GM23248 (cell line): ENCODE measurements around the gene YTHDF1. TPM values are rescaled to one million over a fixed set of nuclear protein-coding genes. Genes with fewer than 3 reads are reported as not detected.
A peak's percentile ranks its signal among the peaks of the same experiment; 100 is the strongest.

Experiments used
- DNase-seq: peaks from one replicate; pipeline ENCODE4 v3.0.0-alpha.2; 2015
- H2AFZ ChIP-seq: fragments of 200-600 bp; sonication (generic); 2 replicates; pipeline ENCODE4 v1.6.1; 2016; ENCODE audit warnings: antibody characterized with exemption
- H3F3A ChIP-seq: fragments of 200-600 bp; sonication (generic); 2 replicates; pipeline ENCODE4 v1.6.1; 2016; ENCODE audit warnings: mild to moderate bottlenecking, antibody characterized with exemption, mixed run types; ENCODE audit not compliant: insufficient read depth
- H3K27ac ChIP-seq: fragments of 200-600 bp; sonication (generic); 2 replicates; pipeline ENCODE4 v1.5.1; 2016; ENCODE audit warnings: mild to moderate bottlenecking
- H3K27me3 ChIP-seq: fragments of 200-600 bp; sonication (generic); replicated peaks from 2 replicates; pipeline ENCODE4 v1.6.1; 2016; ENCODE audit warnings: mild to moderate bottlenecking; ENCODE audit not compliant: insufficient read depth
- H3K36me3 ChIP-seq: fragments of 200-600 bp; sonication (generic); 2 replicates; pipeline ENCODE4 v1.6.1; 2016; ENCODE audit warnings: low read depth, mild to moderate bottlenecking
- H3K4me1 ChIP-seq: fragments of 200-600 bp; sonication (generic); 2 replicates; pipeline ENCODE4 v1.6.1; 2016; ENCODE audit warnings: mild to moderate bottlenecking; ENCODE audit not compliant: insufficient read depth
- H3K4me2 ChIP-seq: fragments of 200-600 bp; sonication (generic); one replicate; pipeline ENCODE4 v1.6.1; 2016; ENCODE audit warnings: mild to moderate bottlenecking; ENCODE audit not compliant: unreplicated experiment
- H3K4me3 ChIP-seq: fragments of 200-600 bp; sonication (generic); 2 replicates; pipeline ENCODE4 v1.5.1; 2016; ENCODE audit warnings: mild to moderate bottlenecking
- H3K79me2 ChIP-seq: fragments of 200-600 bp; sonication (generic); 2 replicates; pipeline ENCODE4 v1.6.1; 2016; ENCODE audit warnings: mild to moderate bottlenecking; ENCODE audit not compliant: insufficient read depth
- H3K9ac ChIP-seq: fragments of 200-600 bp; sonication (generic); 2 replicates; pipeline ENCODE4 v1.6.1; 2016; ENCODE audit warnings: mild to moderate bottlenecking
- H3K9me2 ChIP-seq: fragments of 200-600 bp; sonication (generic); 2 replicates; pipeline ENCODE4 v1.6.1; 2016; ENCODE audit warnings: mixed run types, mild to moderate bottlenecking, moderate library complexity; ENCODE audit not compliant: insufficient read depth
- H3K9me3 ChIP-seq: fragments of 200-600 bp; sonication (generic); one replicate; pipeline ENCODE4 v1.6.1; 2017; ENCODE audit warnings: low read depth
- H4K20me1 ChIP-seq: fragments of 200-600 bp; sonication (generic); 2 replicates; pipeline ENCODE4 v1.6.0; 2016; ENCODE audit not compliant: insufficient read depth
- EZH2 ChIP-seq: fragments of 200-600 bp; sonication (generic); IDR thresholded peaks from 2 replicates; pipeline ENCODE4 v1.6.1; 2018; ENCODE audit warnings: antibody characterized with exemption, mild to moderate bottlenecking; ENCODE audit not compliant: insufficient read depth, poor library complexity, severe bottlenecking
- EZH2phosphoT487 ChIP-seq: fragments of 200-600 bp; sonication (generic); IDR thresholded peaks from 2 replicates; pipeline ENCODE4 v1.6.1; 2018; ENCODE audit warnings: antibody characterized with exemption, moderate library complexity, mild to moderate bottlenecking, low read depth; ENCODE audit not compliant: insufficient read depth
- WGBS, 2 experiments: methylation state at CpG; one replicate each; pipeline ENCODE4 v1.1.6; 2015 to 2017; ENCODE audit warnings: low lambda C conversion rate in 2 of 2, low coverage in 1 of 2; ENCODE audit errors: missing lambda C conversion rate in 2 of 2; 5-methylcytosine and 5-hydroxymethylcytosine counted together
- in situ Hi-C: fragments of 300-500 bp; cut with MboI; formaldehyde crosslinking; loops from 2 replicates; pipeline ENCODE4 v1.15.0; 2020
- polyA plus RNA-seq: library from polyadenylated mRNA; unstranded; fragments of >200 nt; fragmentation: Nextera tagmentation; extraction: Ambion mirVana; gene quantifications from 2 replicates; pipeline ENCODE4 v1.2.1, GENCODE V29; 2016
- total RNA-seq: library from RNA; depleted of rRNA; stranded (reverse); fragments of >200 nt; shearing (Covaris generic); gene quantifications from 2 replicates; pipeline ENCODE4 v1.2.3, GENCODE V29; 2014

YTHDF1 gene
- total and polyA plus RNA-seq, 2 experiments from 2014 or later = 16.7 to 20.4 TPM

GRCh38 chr20:63167918-63168520 is 47.9 kb downstream of the YTHDF1 start:
- H3K9me2 ChIP-seq = no peaks in the 10 kb centered on the region
- H3K27me3 ChIP-seq = peaks cover 34% of the 10 kb centered on the region
- in situ Hi-C loops = no loop called here

GRCh38 chr20:63167026-63167917 is 48.7 kb downstream of the YTHDF1 start:
- H3F3A ChIP-seq = no peaks in the 10 kb centered on the region
- no peak overlapping the region for H2AFZ ChIP-seq
- H3K4me2 ChIP-seq = no peak overlapping the region
- WGBS, 2 experiments = 49% methylated on average over 20 to 24 of the region's 24 CpGs
- in situ Hi-C loops = no loop called here
- H3K36me3 ChIP-seq = no peaks in the 10 kb centered on the region
- DNase-seq = peak; percentile 33
- peaks cover 32% of the 10 kb centered on the region for H3K27me3 ChIP-seq
- H3K9me3 ChIP-seq = no peaks in the 10 kb centered on the region
- H3K79me2 ChIP-seq = no peaks in the 10 kb centered on the region
- H3K27ac ChIP-seq = no peak overlapping the region
- TF ChIP-seq EZH2phosphoT487 = no peak
- no peak for TF ChIP-seq EZH2
- no peaks in the 10 kb centered on the region for H3K9me2 ChIP-seq
- no peaks in the 10 kb centered on the region for H4K20me1 ChIP-seq
- no peaks in the 10 kb centered on the region for H3K4me1 ChIP-seq
- H3K4me3 ChIP-seq = no peak overlapping the region
- no peak overlapping the region for H3K9ac ChIP-seq

More at GRCh38 chr20:63167918-63168520, 47.9 kb downstream of the YTHDF1 start:
- 50 to 53% methylated on average over 21 to 22 of the region's 23 CpGs for WGBS, 2 experiments
- no peaks in the 10 kb centered on the region for H3K4me1 ChIP-seq
- H3K36me3 ChIP-seq = no peaks in the 10 kb centered on the region
- no peak for TF ChIP-seq EZH2phosphoT487
- no peak for TF ChIP-seq EZH2
- no peak overlapping the region for H3K4me3 ChIP-seq
- no peaks in the 10 kb centered on the region for H3K79me2 ChIP-seq
- no peaks in the 10 kb centered on the region for H3F3A ChIP-seq
- H2AFZ ChIP-seq = no peak overlapping the region
- H3K4me2 ChIP-seq = no peak overlapping the region
- no peaks in the 10 kb centered on the region for H3K9me3 ChIP-seq
- no peaks in the 10 kb centered on the region for H4K20me1 ChIP-seq
- no peak for DNase-seq
- H3K9ac ChIP-seq = no peak overlapping the region
- no peak overlapping the region for H3K27ac ChIP-seq

- no peaks in the 10 kb centered on the region for H3K9me3 ChIP-seq
- H3K9ac ChIP-seq = no peak overlapping the region
- DNase-seq = no peak
- no peaks in the 10 kb centered on the region for H3K9me2 ChIP-seq
- no peaks in the 10 kb centered on the region for H4K20me1 ChIP-seq
- in situ Hi-C loops = no loop called here
- H3K27ac ChIP-seq = no peak overlapping the region
- H3K4me1 ChIP-seq = no peaks in the 10 kb centered on the region
- no peak overlapping the region for H2AFZ ChIP-seq
- no peak overlapping the region for H3K4me2 ChIP-seq
- H3K36me3 ChIP-seq = no peaks in the 10 kb centered on the region
- H3K4me3 ChIP-seq = no peak overlapping the region
- H3K79me2 ChIP-seq = no peaks in the 10 kb centered on the region
- no peaks in the 10 kb centered on the region for H3F3A ChIP-seq
- TF ChIP-seq EZH2phosphoT487 = no peak
- TF ChIP-seq EZH2 = no peak
- H3K27me3 ChIP-seq = peaks cover 30% of the 10 kb centered on the region
- WGBS, 2 experiments = 87 to 89% methylated on average over 26 of the region's 26 CpGs
Measured at GRCh38 chr20:63166193-63167020, 49.5 kb downstream of the YTHDF1 start.

- Histone ChIP-seq H3K9ac (no peak overlapping the region), H2AFZ (no peak overlapping the region), H3K36me3 (no peaks in the 10 kb centered on the region), H3K9me2 (no peaks in the 10 kb centered on the region), H3K27ac (no peak overlapping the region), H3K4me2 (no peak overlapping the region), H3K4me1 (no peaks in the 10 kb centered on the region), H3K4me3 (no peak overlapping the region), H4K20me1 (no peaks in the 10 kb centered on the region), H3K27me3 (peaks cover 32% of the 10 kb centered on the region), H3K79me2 (no peaks in the 10 kb centered on the region), H3F3A (no peaks in the 10 kb centered on the region), H3K9me3 (no peaks in the 10 kb centered on the region)
- DNase-seq = no peak
- WGBS, 2 experiments = 73 to 76% methylated on average over 25 of the region's 25 CpGs
- TF ChIP-seq EZH2phosphoT487 (no peak), EZH2 (no peak)
- in situ Hi-C loops = no loop called here
Measured at GRCh38 chr20:63165356-63166192, 50.4 kb downstream of the YTHDF1 start.
